Fibroblast of lung (primary cell): ENCODE results near the gene ANKUB1. TPM values are rescaled to one million over a fixed set of nuclear protein-coding genes. Genes with fewer than 3 reads are reported as not detected.
A peak's percentile ranks its signal among the peaks of the same experiment; 100 is the strongest.

Experiments used
- DNase-seq, 2 donors: peaks; one replicate each; pipeline versions ENCODE4 v3.0.0 to v3.0.0-alpha.2; 2010; ENCODE audit warnings: low read depth in 2 of 2
- H2AFZ ChIP-seq: 2 replicates; pipeline ENCODE4 v1.5.1; 2012; ENCODE audit warnings: low read length, control low read depth, inconsistent platforms
- H3K27ac ChIP-seq: 2 replicates; pipeline ENCODE4 v1.5.1; 2011; ENCODE audit warnings: low read length, control low read depth; ENCODE audit not compliant: insufficient read depth
- H3K27me3 ChIP-seq: 2 replicates; pipeline ENCODE4 v1.5.1; 2011; ENCODE audit warnings: mild to moderate bottlenecking, low read length; ENCODE audit not compliant: control insufficient read depth, insufficient read depth
- H3K36me3 ChIP-seq: 2 replicates; pipeline ENCODE4 v1.5.1; 2011; ENCODE audit warnings: low read length; ENCODE audit not compliant: control insufficient read depth, insufficient read depth
- H3K4me1 ChIP-seq: 2 replicates; pipeline ENCODE4 v1.5.1; 2011; ENCODE audit warnings: low read length; ENCODE audit not compliant: control insufficient read depth, insufficient read depth; ENCODE audit errors: extremely low read depth
- H3K4me2 ChIP-seq: 2 replicates; pipeline ENCODE4 v1.5.1; 2011; ENCODE audit warnings: low read length, control low read depth; ENCODE audit not compliant: insufficient read depth; ENCODE audit errors: extremely low read depth
- H3K4me3 ChIP-seq, 4 experiments: fragments of 200-600 bp in 1 of 4; sonication (generic) in 1 of 4; replicated peaks in 1 of 4; 2 replicates each; pipeline ENCODE4 v1.5.1; 2011 to 2016; ENCODE audit warnings: low read length in 4 of 4, low read depth in 3 of 4, mild to moderate bottlenecking in 3 of 4, control low read depth in 2 of 4, inconsistent platforms in 1 of 4, mixed read lengths in 1 of 4; ENCODE audit not compliant: insufficient read depth in 1 of 4; ENCODE audit errors: control extremely low read depth in 1 of 4
- H3K79me2 ChIP-seq: 2 replicates; pipeline ENCODE4 v1.5.1; 2012; ENCODE audit warnings: mild to moderate bottlenecking, low read length, inconsistent platforms; ENCODE audit not compliant: control insufficient read depth, insufficient read depth
- H3K9ac ChIP-seq: 2 replicates; pipeline ENCODE4 v1.5.1; 2011; ENCODE audit warnings: mild to moderate bottlenecking, low read length, control low read depth; ENCODE audit not compliant: insufficient read depth
- H3K9me3 ChIP-seq: 2 replicates; pipeline ENCODE4 v1.5.1; 2012; ENCODE audit warnings: low read depth, low read length; ENCODE audit not compliant: control insufficient read depth, insufficient read depth
- H4K20me1 ChIP-seq: 2 replicates; pipeline ENCODE4 v1.5.1; 2011; ENCODE audit warnings: low read length; ENCODE audit not compliant: control insufficient read depth, insufficient read depth; ENCODE audit errors: extremely low read depth
- EZH2 ChIP-seq: IDR thresholded peaks from 2 replicates; pipeline ENCODE4 v1.5.1; 2012; ENCODE audit warnings: low read length, control low read depth, mild to moderate bottlenecking; ENCODE audit errors: missing control alignments
- polyA plus RNA-seq, 2 donors: library from polyadenylated mRNA; depleted of rRNA in 1 of 2; stranded (reverse) in 1 of 2; unstranded in 1 of 2; fragments of >200 nt; gene quantifications; 2 replicates each; pipeline ENCODE4 v1.2.1, GENCODE V29; 2011 to 2012; ENCODE audit warnings: missing spikeins in 1 of 2
- total RNA-seq: library from RNA; depleted of rRNA; stranded (reverse); fragments of >200 nt; gene quantifications from 2 replicates; pipeline ENCODE4 v1.2.1, GENCODE V29; 2014
- TF ChIP-seq, protein P1 (sequence below), 2 donors: IDR thresholded peaks in 1 of 2; conservative IDR thresholded peaks in 1 of 2; 1 replicate in 1 of 2; 2 replicates in 1 of 2; pipeline ENCODE4 v1.5.1; 2011 to 2012; ENCODE audit warnings: low read length in 2 of 2, control low read depth in 1 of 2, inconsistent platforms in 1 of 2, low read depth in 1 of 2, mild to moderate bottlenecking in 1 of 2

ANKUB1 gene
- total and polyA plus RNA-seq, 2 donors (not counting 1 experiment from before 2014, with no cell fraction given), result not detected

- TF ChIP-seq, protein P1, sequence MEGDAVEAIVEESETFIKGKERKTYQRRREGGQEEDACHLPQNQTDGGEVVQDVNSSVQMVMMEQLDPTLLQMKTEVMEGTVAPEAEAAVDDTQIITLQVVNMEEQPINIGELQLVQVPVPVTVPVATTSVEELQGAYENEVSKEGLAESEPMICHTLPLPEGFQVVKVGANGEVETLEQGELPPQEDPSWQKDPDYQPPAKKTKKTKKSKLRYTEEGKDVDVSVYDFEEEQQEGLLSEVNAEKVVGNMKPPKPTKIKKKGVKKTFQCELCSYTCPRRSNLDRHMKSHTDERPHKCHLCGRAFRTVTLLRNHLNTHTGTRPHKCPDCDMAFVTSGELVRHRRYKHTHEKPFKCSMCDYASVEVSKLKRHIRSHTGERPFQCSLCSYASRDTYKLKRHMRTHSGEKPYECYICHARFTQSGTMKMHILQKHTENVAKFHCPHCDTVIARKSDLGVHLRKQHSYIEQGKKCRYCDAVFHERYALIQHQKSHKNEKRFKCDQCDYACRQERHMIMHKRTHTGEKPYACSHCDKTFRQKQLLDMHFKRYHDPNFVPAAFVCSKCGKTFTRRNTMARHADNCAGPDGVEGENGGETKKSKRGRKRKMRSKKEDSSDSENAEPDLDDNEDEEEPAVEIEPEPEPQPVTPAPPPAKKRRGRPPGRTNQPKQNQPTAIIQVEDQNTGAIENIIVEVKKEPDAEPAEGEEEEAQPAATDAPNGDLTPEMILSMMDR (conservative IDR thresholded peaks at IDR 0.05 in 1 of 2, IDR thresholded peaks at IDR 0.05 in 1 of 2; ENCODE audit: low read depth in 1 of 2, low read length in 2 of 2), result no peak
- TF ChIP-seq EZH2, result no peak
Observed at GRCh38 chr3:149833241-149833640, 40.9 kb upstream of the ANKUB1 start.

DNA sequence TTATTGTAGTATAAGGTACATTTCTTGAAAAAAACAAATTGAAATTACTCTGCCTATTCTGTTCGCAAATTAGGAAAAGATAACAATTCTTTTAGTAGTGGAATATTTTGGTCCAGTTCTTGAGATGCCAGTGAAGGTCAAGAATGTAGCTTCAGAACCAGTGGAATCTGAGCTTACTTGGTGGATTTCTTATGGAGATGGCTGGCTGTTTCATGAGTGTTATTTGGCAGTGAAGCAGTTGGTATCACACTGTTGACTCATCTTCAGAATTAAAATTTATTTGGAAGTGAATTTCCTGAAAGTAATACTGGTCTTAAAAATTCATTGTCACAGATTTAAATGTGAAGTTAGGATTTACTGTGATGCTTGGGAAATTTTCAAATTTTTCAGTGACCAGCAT lies 39.7 kb upstream of the ANKUB1 start:
- peak in 1 of 2 donors; percentile 36 for DNase-seq
- Histone ChIP-seq H3K4me2 (no peak overlapping the region), H2AFZ (no peak overlapping the region), H3K9me3 (no peaks in the 10 kb centered on the region), H3K9ac (no peak overlapping the region), H3K36me3 (no peaks in the 10 kb centered on the region), H3K79me2 (peaks cover 8% of the 10 kb centered on the region), H3K4me1 (no peaks in the 10 kb centered on the region), H3K27ac (no peak overlapping the region), H3K27me3 (no peaks in the 10 kb centered on the region), H4K20me1 (no peaks in the 10 kb centered on the region), H3K4me3 (no peak overlapping the region)
- TF ChIP-seq, protein P1 (conservative IDR thresholded peaks at IDR 0.05 in 1 of 2, IDR thresholded peaks at IDR 0.05 in 1 of 2; ENCODE audit: low read depth in 1 of 2, low read length in 2 of 2), result no peak
- no peak for TF ChIP-seq EZH2

More at GRCh38 chr3:149833241-149833640, 40.9 kb upstream of the ANKUB1 start:
- H3K4me1 ChIP-seq, result no peaks in the 10 kb centered on the region
- no peak overlapping the region for H3K9ac ChIP-seq
- H3K27me3 ChIP-seq, result no peaks in the 10 kb centered on the region
- no peaks in the 10 kb centered on the region for H4K20me1 ChIP-seq
- H3K79me2 ChIP-seq, result peaks cover 6% of the 10 kb centered on the region
- DNase-seq, result no peak
- no peak overlapping the region for H3K4me3 ChIP-seq
- no peak overlapping the region for H3K4me2 ChIP-seq
- no peaks in the 10 kb centered on the region for H3K9me3 ChIP-seq
- no peak overlapping the region for H2AFZ ChIP-seq
- H3K36me3 ChIP-seq, result no peaks in the 10 kb centered on the region
- no peak overlapping the region for H3K27ac ChIP-seq

DNA sequence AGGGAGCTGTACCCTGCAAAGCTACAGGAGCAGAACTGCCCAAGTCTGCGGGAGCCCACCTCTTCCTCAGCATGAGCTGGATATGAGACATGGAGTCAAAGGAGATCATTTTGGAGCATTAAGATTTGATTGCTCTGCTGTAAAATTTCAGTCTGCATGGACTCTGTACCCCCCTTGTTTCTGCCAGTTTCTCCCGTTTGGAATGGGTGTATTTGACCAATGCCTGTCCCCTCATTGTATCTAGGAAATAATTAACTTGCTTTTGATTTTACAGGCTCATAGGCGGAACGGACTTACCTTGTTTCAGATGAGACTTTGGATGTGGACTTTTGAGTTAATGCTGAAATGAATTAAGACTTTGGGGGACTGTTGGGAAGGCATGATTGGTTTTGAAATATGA lies 39.0 kb upstream of the ANKUB1 start:
- Histone ChIP-seq H3K4me2 (no peak overlapping the region), H4K20me1 (no peaks in the 10 kb centered on the region), H3K27me3 (no peaks in the 10 kb centered on the region), H3K79me2 (peaks cover 8% of the 10 kb centered on the region), H3K27ac (no peak overlapping the region), H3K36me3 (no peaks in the 10 kb centered on the region), H3K9ac (no peak overlapping the region), H3K9me3 (no peaks in the 10 kb centered on the region), H3K4me3 (no peak overlapping the region), H2AFZ (no peak overlapping the region), H3K4me1 (no peaks in the 10 kb centered on the region)
- DNase-seq, result no peak
- TF ChIP-seq, protein P1 (conservative IDR thresholded peaks at IDR 0.05 in 1 of 2, IDR thresholded peaks at IDR 0.05 in 1 of 2; ENCODE audit: low read depth in 1 of 2, low read length in 2 of 2), result no peak
- no peak for TF ChIP-seq EZH2
